OCI-LY3 (cell line): ENCODE results near the gene PLPPR1.
A peak's percentile ranks its signal among the peaks of the same experiment; 100 is the strongest.
"Not testable (repeated sequence)": the region's sequence is repeated elsewhere in the genome, so short reads cannot be mapped to it uniquely, and the experiment has no call there.

Source experiments
- H2AFZ ChIP-seq: fragments of 200-600, 300-600 bp; shearing (Covaris generic); 2 replicates; pipeline ENCODE4 v1.6.0; 2014; ENCODE audit warnings: antibody characterized with exemption, low read depth, low read length
- H3K27ac ChIP-seq: fragments of 200-600, 300-600 bp; sonication (generic); 2 replicates; pipeline ENCODE4 v1.5.1; 2014; ENCODE audit warnings: mild to moderate bottlenecking, low read length, moderate library complexity, mixed read lengths
- H3K27me3 ChIP-seq: fragments of 200-600, 300-600 bp; sonication (generic); 2 replicates; pipeline ENCODE4 v1.6.1; 2014; ENCODE audit warnings: low read depth, low read length, mixed read lengths
- H3K36me3 ChIP-seq: fragments of 200-600, 300-600 bp; sonication (generic); replicated peaks from 2 replicates; pipeline ENCODE3; 2014; ENCODE audit warnings: low read depth, low read length, mixed read lengths
- H3K4me1 ChIP-seq: fragments of 300-600, 200-600 bp; sonication (generic); 2 replicates; pipeline ENCODE4 v1.6.1; 2014; ENCODE audit warnings: low read length, mixed read lengths
- H3K4me2 ChIP-seq: fragments of 200-600, 300-600 bp; sonication (generic); 2 replicates; pipeline ENCODE4 v1.6.1; 2014; ENCODE audit warnings: low read length, mixed read lengths
- H3K4me3 ChIP-seq: fragments of 300-600, 200-600 bp; sonication (generic); 2 replicates; pipeline ENCODE4 v1.5.1; 2014; ENCODE audit warnings: antibody characterized with exemption, mild to moderate bottlenecking, low read length, moderate library complexity
- H3K79me2 ChIP-seq: fragments of 300-600, 200-600 bp; shearing (Covaris generic); 2 replicates; pipeline ENCODE4 v1.6.1; 2014; ENCODE audit warnings: mild to moderate bottlenecking, low read length, mixed read lengths
- H3K9ac ChIP-seq: fragments of 300-600, 200-600 bp; shearing (Covaris generic); 2 replicates; pipeline ENCODE4 v1.6.0; 2014; ENCODE audit warnings: mild to moderate bottlenecking, low read length, moderate library complexity
- H3K9me3 ChIP-seq: fragments of 200-600, 300-600 bp; shearing (Covaris generic); 2 replicates; pipeline ENCODE4 v1.6.1; 2014; ENCODE audit warnings: low read length, mixed read lengths; ENCODE audit not compliant: insufficient read depth
- H4K20me1 ChIP-seq: fragments of 200-600, 300-600 bp; sonication (generic); 2 replicates; pipeline ENCODE4 v1.6.1; 2016; ENCODE audit warnings: low read length, mixed read lengths; ENCODE audit not compliant: insufficient read depth
- CTCF ChIP-seq: fragments of 200-600, 300-600 bp; sonication (generic); IDR thresholded peaks from 2 replicates; pipeline ENCODE4 v1.5.1; 2014; ENCODE audit warnings: antibody characterized with exemption, low read length, low read depth
- EZH2phosphoT487 ChIP-seq: fragments of 200-600 bp; shearing (Covaris generic); IDR thresholded peaks from 2 replicates; pipeline ENCODE4 v1.6.1; 2018; ENCODE audit warnings: antibody characterized with exemption, mixed run types, low read depth

The PLPPR1 gene

GRCh38 chr9:101117161-101117560 is 88.6 kb downstream of the PLPPR1 start:
- Histone ChIP-seq H3K4me3 (no peak overlapping the region), H4K20me1 (no peaks in the 10 kb centered on the region), H3K79me2 (no peaks in the 10 kb centered on the region), H3K4me2 (no peak overlapping the region), H3K9ac (no peak overlapping the region), H3K27ac (no peak overlapping the region), H3K27me3 (peaks cover 21% of the 10 kb centered on the region; the same call in 1 of the 2 replicates), H3K9me3 (no peaks in the 10 kb centered on the region), H2AFZ (no peak overlapping the region), H3K36me3 (no peaks in the 10 kb centered on the region), H3K4me1 (no peaks in the 10 kb centered on the region; the same call in 1 of the 2 replicates)
- TF ChIP-seq EZH2phosphoT487, result no peak
- no peak for TF ChIP-seq CTCF

- TF ChIP-seq EZH2phosphoT487 (no peak), CTCF (peak; percentile 80)
- H3K4me3 ChIP-seq, result no peak overlapping the region
- no peaks in the 10 kb centered on the region for H3K79me2 ChIP-seq
- H3K9ac ChIP-seq, result no peak overlapping the region
- H2AFZ ChIP-seq, result no peak overlapping the region
- no peak overlapping the region for H3K4me2 ChIP-seq
- peaks cover 14% of the 10 kb centered on the region; the same call in 1 of the 2 replicates for H3K27me3 ChIP-seq
- H3K36me3 ChIP-seq, result no peaks in the 10 kb centered on the region
- H4K20me1 ChIP-seq, result no peaks in the 10 kb centered on the region
- no peaks in the 10 kb centered on the region for H3K9me3 ChIP-seq
- no peak overlapping the region for H3K27ac ChIP-seq
- H3K4me1 ChIP-seq, result no peaks in the 10 kb centered on the region
Measured at GRCh38 chr9:101119206-101119819, 90.8 kb downstream of the PLPPR1 start.

- H3K27ac ChIP-seq, result no peak overlapping the region
- no peak overlapping the region for H3K4me2 ChIP-seq
- no peaks in the 10 kb centered on the region for H3K79me2 ChIP-seq
- H3K9ac ChIP-seq, result no peak overlapping the region
- H3K4me3 ChIP-seq, result no peak overlapping the region
- no peaks in the 10 kb centered on the region for H3K36me3 ChIP-seq
- no peaks in the 10 kb centered on the region for H3K27me3 ChIP-seq
- no peaks in the 10 kb centered on the region for H4K20me1 ChIP-seq
- no peaks in the 10 kb centered on the region for H3K9me3 ChIP-seq
- H3K4me1 ChIP-seq, result peaks cover 15% of the 10 kb centered on the region; the same call in 1 of the 2 replicates
- no peak for TF ChIP-seq CTCF
- no peak for TF ChIP-seq EZH2phosphoT487
- H2AFZ ChIP-seq, result no peak overlapping the region
Measured at GRCh38 chr9:101121836-101122399, 93.4 kb downstream of the PLPPR1 start.

- H2AFZ ChIP-seq, result peak overlapping the region; percentile 72; the same call in 1 of the 2 replicates
- TF ChIP-seq CTCF (peak; percentile 27), EZH2phosphoT487 (no peak)
- H3K27ac ChIP-seq, result peak overlapping the region; percentile 46
- H3K79me2 ChIP-seq, result no peaks in the 10 kb centered on the region
- peak overlapping the region; percentile 53 for H3K4me2 ChIP-seq
- peak overlapping the region; percentile 71 for H3K4me3 ChIP-seq
- H3K27me3 ChIP-seq, result no peaks in the 10 kb centered on the region
- H3K9me3 ChIP-seq, result peaks cover 7% of the 10 kb centered on the region; the same call in 1 of the 2 replicates
- H3K4me1 ChIP-seq, result peaks cover 16% of the 10 kb centered on the region; the same call in 1 of the 2 replicates
- H3K9ac ChIP-seq, result peak overlapping the region; percentile 36; the same call in 1 of the 2 replicates
- H4K20me1 ChIP-seq, result no peaks in the 10 kb centered on the region
- H3K36me3 ChIP-seq, result no peaks in the 10 kb centered on the region
Measured at GRCh38 chr9:101126556-101126955, 98.0 kb downstream of the PLPPR1 start.

GRCh38 chr9:101127369-101127768 is 98.8 kb downstream of the PLPPR1 start:
- not testable (repeated sequence) for H3K4me3 ChIP-seq, H3K9ac ChIP-seq, H3K4me2 ChIP-seq, H3K79me2 ChIP-seq, H2AFZ ChIP-seq, H3K36me3 ChIP-seq, H4K20me1 ChIP-seq, H3K27ac ChIP-seq, H3K27me3 ChIP-seq, H3K9me3 ChIP-seq
- H3K4me1 ChIP-seq, result peaks cover 16% of the 10 kb centered on the region; the same call in 1 of the 2 replicates
